ENCODE measurements around the gene CIPC. TPM values are rescaled to one million over a fixed set of nuclear protein-coding genes. Genes with fewer than 3 reads are reported as not detected.

CIPC gene
- total and polyA plus RNA-seq, 2 of the 13 experiments (the other 11 are each of a cell fraction or from before 2014, with no cell fraction given): 7.6 to 13.9 TPM

DNA sequence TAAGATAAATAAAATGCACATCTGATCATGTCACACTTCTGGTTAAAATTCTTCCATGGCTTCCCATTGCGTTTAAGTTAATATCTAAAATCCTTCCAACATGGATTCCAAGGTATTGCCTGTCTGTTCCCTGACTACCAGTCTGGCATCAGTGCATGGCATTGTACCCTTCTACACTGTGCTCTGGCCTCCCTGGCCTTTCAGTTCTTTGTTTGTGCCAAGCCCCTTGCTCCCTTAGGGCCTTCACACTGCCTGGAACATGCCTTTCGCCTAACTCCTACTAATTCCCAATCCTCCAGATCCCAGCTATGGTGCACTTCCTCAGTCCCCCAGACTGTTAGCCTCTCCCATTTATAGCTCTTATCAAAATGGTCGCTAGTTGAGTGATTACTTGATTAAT, 6.3 kb downstream of the CIPC start:
- Histone ChIP-seq H3K27me3 (ENCODE audit: control insufficient read depth in 1 of 2, insufficient read depth in 2 of 2, low read length in 2 of 2) (no peaks in the 10 kb centered on the region), H3K79me2 (ENCODE audit: insufficient read depth, low read length) (peaks cover 6% of the 10 kb centered on the region), H3K9me3 (ENCODE audit: low read length) (no peaks in the 10 kb centered on the region), H3K4me2 (ENCODE audit: low read depth, low read length) (no peak overlapping the region), H3K4me1 (ENCODE audit: insufficient read depth, low read length) (peaks cover 5% of the 10 kb centered on the region), H3K4me3 (replicated peaks in 1 of 3; ENCODE audit: insufficient read depth in 1 of 3, low read depth in 2 of 3, low read length in 3 of 3) (no peak overlapping the region), H3K36me3 (replicated peaks in 1 of 2; ENCODE audit: control insufficient read depth in 1 of 2, insufficient read depth in 2 of 2, low read length in 2 of 2) (peaks cover 1 to 27% of the 10 kb centered on the region in 2 experiments; a peak in 4 of 5 replicates), H4K20me1 (ENCODE audit: insufficient read depth, low read length) (no peaks in the 10 kb centered on the region), H3K9ac (ENCODE audit: insufficient read depth, low read depth, low read length) (no peak overlapping the region), H3K27ac (ENCODE audit: extremely low read length, insufficient read depth, low read length) (no peak overlapping the region), H2AFZ (ENCODE audit: low read length) (no peak overlapping the region)
- no peak for DNase-seq (ENCODE audit: low spot score)
- ChIA-PET POLR2A (no interaction called here), CTCF (ENCODE audit: low intra/inter-chr PET ratio, low total read pairs) (no interaction called here)
- ATAC-seq: no peak
- intact Hi-C loops (cut with micrococcal nuclease; ENCODE audit: unreplicated experiment): no loop called here
- no TSS peak for BruUV-seq (replicated peaks)
- no peak for FAIRE-seq
- in situ Hi-C loops (cut with HindIII; ENCODE audit: extremely low pct_ligation_motif_present, low pct_unique_long_range_greater_than_20kb): no loop called here
- 94% methylated on average over 3 of the region's 3 CpGs for WGBS (ENCODE audit: low lambda C conversion rate)
- TF ChIP-seq MED8 (CRISPR knock-in tag; IDR thresholded peaks at IDR 0.05; ENCODE audit: insufficient replicate concordance) (no peak), JUND (CRISPR knock-in tag; IDR thresholded peaks at IDR 0.05) (no peak), RFX1 (IDR thresholded peaks at IDR 0.05) (no peak), ZC3H4 (CRISPR knock-in tag; IDR thresholded peaks at IDR 0.05; ENCODE audit: borderline replicate concordance) (no peak), ADNP (CRISPR knock-in tag; IDR thresholded peaks at IDR 0.05) (no peak), PHF8 (CRISPR knock-in tag; IDR thresholded peaks at IDR 0.05) (no peak), GTF2F1 (IDR thresholded peaks at IDR 0.05; ENCODE audit: low read length) (no peak), ISX (CRISPR knock-in tag; conservative IDR thresholded peaks at IDR 0.05) (no peak), MLLT10 (CRISPR knock-in tag; IDR thresholded peaks at IDR 0.05) (no peak), ZSCAN29 (CRISPR knock-in tag; conservative IDR thresholded peaks at IDR 0.05) (no peak), NR3C1 (CRISPR knock-in tag; IDR thresholded peaks at IDR 0.05) (no peak), ZNF619 (CRISPR knock-in tag; IDR thresholded peaks at IDR 0.05) (no peak)
- TF ChIP-seq, protein P1, sequence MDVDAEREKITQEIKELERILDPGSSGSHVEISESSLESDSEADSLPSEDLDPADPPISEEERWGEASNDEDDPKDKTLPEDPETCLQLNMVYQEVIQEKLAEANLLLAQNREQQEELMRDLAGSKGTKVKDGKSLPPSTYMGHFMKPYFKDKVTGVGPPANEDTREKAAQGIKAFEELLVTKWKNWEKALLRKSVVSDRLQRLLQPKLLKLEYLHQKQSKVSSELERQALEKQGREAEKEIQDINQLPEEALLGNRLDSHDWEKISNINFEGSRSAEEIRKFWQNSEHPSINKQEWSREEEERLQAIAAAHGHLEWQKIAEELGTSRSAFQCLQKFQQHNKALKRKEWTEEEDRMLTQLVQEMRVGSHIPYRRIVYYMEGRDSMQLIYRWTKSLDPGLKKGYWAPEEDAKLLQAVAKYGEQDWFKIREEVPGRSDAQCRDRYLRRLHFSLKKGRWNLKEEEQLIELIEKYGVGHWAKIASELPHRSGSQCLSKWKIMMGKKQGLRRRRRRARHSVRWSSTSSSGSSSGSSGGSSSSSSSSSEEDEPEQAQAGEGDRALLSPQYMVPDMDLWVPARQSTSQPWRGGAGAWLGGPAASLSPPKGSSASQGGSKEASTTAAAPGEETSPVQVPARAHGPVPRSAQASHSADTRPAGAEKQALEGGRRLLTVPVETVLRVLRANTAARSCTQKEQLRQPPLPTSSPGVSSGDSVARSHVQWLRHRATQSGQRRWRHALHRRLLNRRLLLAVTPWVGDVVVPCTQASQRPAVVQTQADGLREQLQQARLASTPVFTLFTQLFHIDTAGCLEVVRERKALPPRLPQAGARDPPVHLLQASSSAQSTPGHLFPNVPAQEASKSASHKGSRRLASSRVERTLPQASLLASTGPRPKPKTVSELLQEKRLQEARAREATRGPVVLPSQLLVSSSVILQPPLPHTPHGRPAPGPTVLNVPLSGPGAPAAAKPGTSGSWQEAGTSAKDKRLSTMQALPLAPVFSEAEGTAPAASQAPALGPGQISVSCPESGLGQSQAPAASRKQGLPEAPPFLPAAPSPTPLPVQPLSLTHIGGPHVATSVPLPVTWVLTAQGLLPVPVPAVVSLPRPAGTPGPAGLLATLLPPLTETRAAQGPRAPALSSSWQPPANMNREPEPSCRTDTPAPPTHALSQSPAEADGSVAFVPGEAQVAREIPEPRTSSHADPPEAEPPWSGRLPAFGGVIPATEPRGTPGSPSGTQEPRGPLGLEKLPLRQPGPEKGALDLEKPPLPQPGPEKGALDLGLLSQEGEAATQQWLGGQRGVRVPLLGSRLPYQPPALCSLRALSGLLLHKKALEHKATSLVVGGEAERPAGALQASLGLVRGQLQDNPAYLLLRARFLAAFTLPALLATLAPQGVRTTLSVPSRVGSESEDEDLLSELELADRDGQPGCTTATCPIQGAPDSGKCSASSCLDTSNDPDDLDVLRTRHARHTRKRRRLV (CRISPR knock-in tag; IDR thresholded peaks at IDR 0.05): no peak
